ENCODE data around the gene PLEKHG7.

DNA sequence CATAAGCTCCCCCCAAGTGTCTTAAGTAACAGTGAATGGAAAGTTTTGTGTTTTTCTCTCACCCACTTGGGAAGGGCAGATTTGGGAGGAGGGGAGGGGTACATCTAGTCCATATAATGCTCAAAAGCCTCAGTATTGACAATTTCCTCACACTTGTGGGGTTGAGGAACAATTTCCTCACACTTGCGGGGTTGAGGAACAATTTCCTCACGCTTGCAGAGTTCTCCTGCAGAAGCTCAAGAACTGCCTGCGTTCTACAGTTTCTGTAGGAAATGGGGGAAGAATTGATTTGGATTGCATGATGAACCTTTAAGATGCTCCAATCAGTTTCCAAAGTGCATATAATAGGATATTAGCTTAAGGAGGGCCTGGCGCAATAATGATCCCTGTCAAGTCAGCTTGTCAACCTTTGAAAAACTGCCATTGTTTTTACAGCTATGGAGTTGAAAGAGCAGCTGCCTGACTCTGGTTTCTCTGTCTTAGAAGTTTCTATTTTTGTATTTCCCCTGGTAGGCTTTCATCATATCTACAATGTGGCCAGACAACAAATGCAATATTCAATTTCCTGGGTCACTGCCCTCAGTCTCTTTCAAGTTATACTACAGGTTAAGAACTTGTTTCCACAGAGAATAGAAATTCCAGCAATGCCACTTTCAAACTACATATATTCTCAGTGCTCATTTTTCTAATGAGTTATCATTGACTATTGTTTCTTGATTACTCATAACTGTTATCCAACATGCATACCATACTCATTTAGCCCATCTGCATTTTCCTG is 66.5 kb downstream of the PLEKHG7 start:
- TF ChIP-seq, protein P1, sequence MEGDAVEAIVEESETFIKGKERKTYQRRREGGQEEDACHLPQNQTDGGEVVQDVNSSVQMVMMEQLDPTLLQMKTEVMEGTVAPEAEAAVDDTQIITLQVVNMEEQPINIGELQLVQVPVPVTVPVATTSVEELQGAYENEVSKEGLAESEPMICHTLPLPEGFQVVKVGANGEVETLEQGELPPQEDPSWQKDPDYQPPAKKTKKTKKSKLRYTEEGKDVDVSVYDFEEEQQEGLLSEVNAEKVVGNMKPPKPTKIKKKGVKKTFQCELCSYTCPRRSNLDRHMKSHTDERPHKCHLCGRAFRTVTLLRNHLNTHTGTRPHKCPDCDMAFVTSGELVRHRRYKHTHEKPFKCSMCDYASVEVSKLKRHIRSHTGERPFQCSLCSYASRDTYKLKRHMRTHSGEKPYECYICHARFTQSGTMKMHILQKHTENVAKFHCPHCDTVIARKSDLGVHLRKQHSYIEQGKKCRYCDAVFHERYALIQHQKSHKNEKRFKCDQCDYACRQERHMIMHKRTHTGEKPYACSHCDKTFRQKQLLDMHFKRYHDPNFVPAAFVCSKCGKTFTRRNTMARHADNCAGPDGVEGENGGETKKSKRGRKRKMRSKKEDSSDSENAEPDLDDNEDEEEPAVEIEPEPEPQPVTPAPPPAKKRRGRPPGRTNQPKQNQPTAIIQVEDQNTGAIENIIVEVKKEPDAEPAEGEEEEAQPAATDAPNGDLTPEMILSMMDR (IDR thresholded peaks at IDR 0.05; ENCODE audit: low read depth, low read length): no peak
- TF ChIP-seq EZH2phosphoT487 (IDR thresholded peaks at IDR 0.05; ENCODE audit: low read depth): no peak
